HFF-Myc (cell line): ENCODE measurements around the gene GTF3A.

ENCODE experiments used
- DNase-seq: peaks from one replicate; pipeline ENCODE4 v3.0.0-alpha.2; 2011; ENCODE audit warnings: low read depth; ENCODE audit errors: extremely low read depth
- H3K4me3 ChIP-seq: replicated peaks from 2 replicates; pipeline ENCODE4 v1.5.1; 2011; ENCODE audit warnings: low read depth, mild to moderate bottlenecking, control low read depth, low read length
- CTCF ChIP-seq: IDR thresholded peaks from 2 replicates; pipeline ENCODE4 v1.5.1; 2012; ENCODE audit warnings: mild to moderate bottlenecking, low read depth, low read length, control low read depth; ENCODE audit errors: missing control alignments

Gene GTF3A

GRCh38 chr13:27472941-27473340, 48.5 kb downstream of the GTF3A start:
- no peak for TF ChIP-seq CTCF
- no peak for DNase-seq
- no peak overlapping the region for H3K4me3 ChIP-seq

GRCh38 chr13:27474751-27475268, 50.4 kb downstream of the GTF3A start:
- DNase-seq: no peak
- no peak overlapping the region for H3K4me3 ChIP-seq
- no peak for TF ChIP-seq CTCF

- H3K4me3 ChIP-seq: no peak overlapping the region
- no peak for DNase-seq
- TF ChIP-seq CTCF: no peak
Observed at GRCh38 chr13:27476943-27477703, 52.7 kb downstream of the GTF3A start.

- no peak for DNase-seq
- TF ChIP-seq CTCF: peak; percentile 80
- no peak overlapping the region for H3K4me3 ChIP-seq
Observed at GRCh38 chr13:27481766-27482165, 57.3 kb downstream of the GTF3A start.

GRCh38 chr13:27482983-27483382, 58.6 kb downstream of the GTF3A start:
- no peak for TF ChIP-seq CTCF
- no peak for DNase-seq
- H3K4me3 ChIP-seq: no peak overlapping the region

GRCh38 chr13:27483421-27483820, 59.0 kb downstream of the GTF3A start:
- H3K4me3 ChIP-seq: no peak overlapping the region
- TF ChIP-seq CTCF: no peak
- DNase-seq: no peak
